Breast epithelium (tissue), 4 donors: ENCODE results near the gene MTRF1. TPM values are rescaled to one million over a fixed set of nuclear protein-coding genes. Genes with fewer than 3 reads are reported as not detected.
A peak's percentile ranks its signal among the peaks of the same experiment; 100 is the strongest.

ENCODE experiments used
- DNase-seq, 2 donors: peaks; one replicate each; pipeline ENCODE4 v3.0.0-alpha.2; 2019; ENCODE audit warnings: low spot score in 2 of 2
- H3K27ac ChIP-seq, 2 donors: fragments of 200-600 bp; sonication (generic) in 1 of 2; one replicate each; pipeline ENCODE4 v1.5.1; 2016 to 2019; ENCODE audit warnings: mild to moderate bottlenecking in 1 of 2
- H3K27me3 ChIP-seq, 2 donors: fragments of 200-600 bp; sonication (generic) in 1 of 2; one replicate each; pipeline versions ENCODE4 v1.5.1 to v1.6.0; 2017 to 2019; ENCODE audit warnings: control low read depth in 1 of 2, mild to moderate bottlenecking in 1 of 2
- H3K36me3 ChIP-seq: fragments of 200-600 bp; one replicate; pipeline ENCODE4 v1.5.1; 2019
- H3K4me1 ChIP-seq, 2 donors: fragments of 200-600 bp; sonication (generic); one replicate each; pipeline ENCODE4 v1.5.1; 2016 to 2019; ENCODE audit warnings: control low read depth in 1 of 2
- H3K4me3 ChIP-seq, 3 donors: fragments of 200-600 bp; sonication (generic); 1 replicate in 2 of 3; 2 replicates in 1 of 3; pipeline ENCODE4 v1.5.1; 2016 to 2019; ENCODE audit warnings: mild to moderate bottlenecking in 3 of 3, moderate library complexity in 2 of 3
- H3K9me3 ChIP-seq, 2 donors: fragments of 200-600 bp; sonication (generic) in 1 of 2; one replicate each; pipeline ENCODE4 v1.5.1; 2016 to 2019; ENCODE audit warnings: control low read depth in 1 of 2
- CTCF ChIP-seq, 3 donors: fragments of 450-650 bp; IDR thresholded peaks; one replicate each; pipeline ENCODE4 v1.5.1; 2016 to 2017; ENCODE audit warnings: antibody characterized with exemption in 3 of 3, mild to moderate bottlenecking in 3 of 3, moderate library complexity in 3 of 3
- POLR2A ChIP-seq: fragments of 450-650 bp; IDR thresholded peaks from one replicate; pipeline ENCODE4 v1.6.1; 2016; ENCODE audit warnings: antibody characterized with exemption, mild to moderate bottlenecking, moderate library complexity
- POLR2AphosphoS5 ChIP-seq, 3 donors: sonication (generic); formaldehyde crosslinking; IDR thresholded peaks; one replicate each; pipeline ENCODE4 v1.6.1; 2017; ENCODE audit warnings: antibody characterized with exemption in 3 of 3
- intact Hi-C: fragments of 100-400 bp; cut with DNase I; formaldehyde crosslinking; loops from one replicate; pipeline ENCODE4 v1.15.1; 2023; ENCODE audit warnings: low total_unique reads
- total RNA-seq, 3 donors: library from RNA; depleted of rRNA; stranded (reverse); fragments of >200 nt; gene quantifications; one replicate each; pipeline ENCODE4 v1.1.0, GENCODE V29; 2016

Gene MTRF1
- total RNA-seq, 3 donors from 2014 or later, result 10.4 to 18.6 (median 12.8) TPM

DNA sequence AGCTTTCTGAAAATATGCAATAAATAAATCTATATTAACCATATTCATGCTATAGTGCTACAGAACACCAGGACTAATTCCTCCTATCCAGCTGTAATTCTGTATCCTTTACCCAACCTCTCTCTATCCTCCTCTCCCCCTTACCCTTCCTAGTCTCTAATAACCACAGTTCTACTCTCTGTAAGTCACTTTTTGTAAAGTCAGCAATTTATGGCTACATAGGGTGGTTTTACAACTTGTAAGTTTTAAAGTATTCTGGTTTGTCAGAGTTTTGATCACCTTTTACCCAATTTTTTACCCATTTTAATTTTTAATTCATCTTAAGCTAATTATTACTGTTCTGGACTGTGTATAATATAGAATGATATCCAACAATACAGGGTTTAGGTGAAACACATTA lies 34.0 kb downstream of the MTRF1 start:
- H3K36me3 ChIP-seq, result no peaks in the 10 kb centered on the region
- H3K4me1 ChIP-seq, result no peaks in the 10 kb centered on the region
- no peak for TF ChIP-seq POLR2A
- no peak for TF ChIP-seq CTCF (IDR thresholded peaks at IDR 0.05)
- TF ChIP-seq POLR2AphosphoS5 (IDR thresholded peaks at IDR 0.05), result no peak
- H3K9me3 ChIP-seq, result no peaks in the 10 kb centered on the region
- H3K27me3 ChIP-seq, result no peaks in the 10 kb centered on the region
- intact Hi-C loops, result no loop called here
- H3K27ac ChIP-seq, result no peak overlapping the region
- H3K4me3 ChIP-seq, result no peak overlapping the region
- no peak for DNase-seq

GRCh38 chr13:41224113-41225110 lies 39.0 kb downstream of the MTRF1 start:
- Histone ChIP-seq H3K4me3 (no peak overlapping the region), H3K36me3 (no peaks in the 10 kb centered on the region), H3K9me3 (no peaks in the 10 kb centered on the region), H3K27ac (no peak overlapping the region), H3K4me1 (no peaks in the 10 kb centered on the region), H3K27me3 (no peaks in the 10 kb centered on the region)
- TF ChIP-seq CTCF (IDR thresholded peaks at IDR 0.05), result no peak
- intact Hi-C loops, result no loop called here
- no peak for DNase-seq

- no peaks in the 10 kb centered on the region for H3K4me1 ChIP-seq
- no peak overlapping the region for H3K4me3 ChIP-seq
- TF ChIP-seq CTCF (IDR thresholded peaks at IDR 0.05) (peak; percentile 62 to 68 (median 66)), POLR2AphosphoS5 (IDR thresholded peaks at IDR 0.05) (no peak), POLR2A (no peak)
- no peaks in the 10 kb centered on the region for H3K36me3 ChIP-seq
- no peaks in the 10 kb centered on the region for H3K9me3 ChIP-seq
- no peak for DNase-seq
- intact Hi-C loops, result no loop called here
- no peak overlapping the region for H3K27ac ChIP-seq
- H3K27me3 ChIP-seq, result no peaks in the 10 kb centered on the region
Observed at GRCh38 chr13:41222259-41222852, 41.0 kb downstream of the MTRF1 start.

- no peaks in the 10 kb centered on the region for H3K36me3 ChIP-seq
- no peak overlapping the region for H3K27ac ChIP-seq
- H3K4me3 ChIP-seq, result no peak overlapping the region
- no peak for DNase-seq
- H3K27me3 ChIP-seq, result no peaks in the 10 kb centered on the region
- no peaks in the 10 kb centered on the region for H3K4me1 ChIP-seq
- intact Hi-C loops, result no loop called here
- no peaks in the 10 kb centered on the region for H3K9me3 ChIP-seq
- TF ChIP-seq POLR2A, result no peak
- no peak for TF ChIP-seq POLR2AphosphoS5 (IDR thresholded peaks at IDR 0.05)
- no peak for TF ChIP-seq CTCF (IDR thresholded peaks at IDR 0.05)
Observed at GRCh38 chr13:41220401-41220800, 43.0 kb downstream of the MTRF1 start.

DNA sequence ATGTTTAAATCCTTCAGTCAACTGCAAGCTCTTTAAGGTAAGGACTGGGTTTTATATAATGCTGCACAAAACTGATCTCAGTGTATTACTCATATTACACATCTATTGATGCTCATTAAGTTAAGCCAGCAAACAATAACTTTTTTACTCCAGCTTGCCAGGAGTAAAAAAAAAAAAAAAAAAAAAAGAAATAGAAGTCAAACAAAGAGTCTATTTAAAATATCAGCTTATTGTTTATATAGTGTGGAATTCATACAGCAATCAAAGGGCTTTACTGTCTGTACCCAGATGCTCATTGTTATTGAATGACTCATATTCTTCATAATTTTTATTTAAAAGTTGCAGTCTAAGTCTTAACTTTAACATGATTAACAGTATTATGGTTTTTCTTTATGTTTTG lies 47.2 kb downstream of the MTRF1 start:
- Histone ChIP-seq H3K27me3 (no peaks in the 10 kb centered on the region), H3K9me3 (peaks cover 0 to 5% of the 10 kb centered on the region in 2 donors), H3K27ac (peak overlapping the region in 1 of 2 donors; percentile 63), H3K4me1 (no peaks in the 10 kb centered on the region), H3K4me3 (no peak overlapping the region), H3K36me3 (no peaks in the 10 kb centered on the region)
- TF ChIP-seq POLR2AphosphoS5 (IDR thresholded peaks at IDR 0.05), result no peak
- TF ChIP-seq POLR2A, result no peak
- intact Hi-C loops, result no loop called here
- no peak for DNase-seq
